ENCODE data around the gene MGAT4A. TPM values are rescaled to one million over a fixed set of nuclear protein-coding genes. Genes with fewer than 3 reads are reported as not detected.
"Not testable (repeated sequence)": the region's sequence is repeated elsewhere in the genome, so short reads cannot be mapped to it uniquely, and the experiment has no call there.

MGAT4A gene
- total and polyA plus RNA-seq, 10 of the 15 experiments (the other 5 are each of a cell fraction or from before 2014, with no cell fraction given) = 4.3 to 23.4 (median 13.6) TPM

- no peak for TF ChIP-seq ZBTB11 (CRISPR knock-in tag; IDR thresholded peaks at IDR 0.05)
- TF ChIP-seq RBBP5 (conservative IDR thresholded peaks at IDR 0.05) = no peak
- no peak for TF ChIP-seq BCLAF1 (IDR thresholded peaks at IDR 0.05)
Observed at GRCh38 chr2:98663511-98664090, 67.3 kb downstream of the MGAT4A start (continued).

GRCh38 chr2:98659491-98659840, 71.5 kb downstream of the MGAT4A start:
- H3K79me2 ChIP-seq (ENCODE audit: control insufficient read depth, insufficient read depth, low read length); ATAC-seq; H2AFZ ChIP-seq (ENCODE audit: control insufficient read depth, low read depth, low read length); H3K4me3 ChIP-seq; BruUV-seq (replicated peaks); H3K27ac ChIP-seq (ENCODE audit: control insufficient read depth, insufficient read depth); H3K4me2 ChIP-seq (ENCODE audit: control insufficient read depth, insufficient read depth); H4K20me1 ChIP-seq (ENCODE audit: control insufficient read depth, insufficient read depth); H3K36me3 ChIP-seq (ENCODE audit: control insufficient read depth in 2 of 2, insufficient read depth in 2 of 2, low read length in 1 of 2); in situ Hi-C loops (cut with MboI); H3K4me1 ChIP-seq (ENCODE audit: control insufficient read depth, insufficient read depth, low read length); H3K27me3 ChIP-seq (replicated peaks in 1 of 2; ENCODE audit: control insufficient read depth in 2 of 2, insufficient read depth in 2 of 2, low read length in 1 of 2); H3K9me3 ChIP-seq (replicated peaks; ENCODE audit: control insufficient read depth, insufficient read depth, low read length); H3K9ac ChIP-seq (ENCODE audit: control insufficient read depth, insufficient read depth, low read length); DNase-seq (ENCODE audit: low read depth, low spot score); FAIRE-seq; intact Hi-C loops (cut with micrococcal nuclease; ENCODE audit: unreplicated experiment): not testable (repeated sequence)
- ChIA-PET POLR2A (interaction anchor here (0.6 kb wide), 1 partner anchor 83 kb away, joined by 3 read pairs; no protein-coding TSS in a partner anchor), SMC1A (ENCODE audit: uncharacterized antibody, unreplicated experiment) (interaction anchor here (0.7 to 1.9 kb wide), 4 partner anchors 9 to 50 kb away, joined by 3 to 5 read pairs (median 4); no protein-coding TSS in a partner anchor), CTCF (interaction anchor here (1.4 to 3.7 kb wide), 2 partner anchors 10 to 181 kb away, joined by 4 to 20 read pairs; no protein-coding TSS in a partner anchor), RAD21 (ENCODE audit: unreplicated experiment) (interaction anchor here (1.1 kb wide), 1 partner anchor 10 kb away, joined by 3 read pairs; no protein-coding TSS in a partner anchor)
- 63% methylated on average over 3 of the region's 3 CpGs for WGBS (ENCODE audit: insufficient coverage, insufficient replicate concordance, low lambda C conversion rate, missing lambda C conversion rate)

All from GM12878 (cell line).